SK-N-SH (cell line): ENCODE results near the gene UGCG. TPM values are rescaled to one million over a fixed set of nuclear protein-coding genes. Genes with fewer than 3 reads are reported as not detected.

ENCODE experiments used
- CTCF ChIA-PET: fragments of 300-600, 350-600 bp; formaldehyde crosslinking; extraction: SDS; loops from one replicate; lab custom pipeline; 2021; lab: Yijun Ruan, JAX
- POLR2A ChIA-PET: fragments of 350-600 bp; sonication (Branson Sonifier 250); formaldehyde crosslinking; extraction: SDS; loops from one replicate; lab custom pipeline; 2020; ENCODE audit warnings: antibody characterized with exemption, inconsistent platforms; lab: Yijun Ruan, JAX
- DNase-seq: peaks from one replicate; pipeline ENCODE4 v3.0.0; 2012
- H2AFZ ChIP-seq: fragments of 200-600 bp; sonication (generic); 2 replicates; pipeline ENCODE4 v1.8.1; 2016; ENCODE audit warnings: antibody characterized with exemption, mild to moderate bottlenecking, low read depth
- H3F3A ChIP-seq: fragments of 200-600 bp; sonication (generic); replicated peaks from 2 replicates; pipeline ENCODE3; 2016; ENCODE audit warnings: antibody characterized with exemption, mild to moderate bottlenecking; ENCODE audit not compliant: insufficient read depth
- H3K27ac ChIP-seq, 2 experiments: fragments of 200-500 bp in 1 of 2; fragments of 200-600 bp in 1 of 2; sonication (Bioruptor generic) in 1 of 2; sonication (generic), shearing (Covaris generic) in 1 of 2; 2 replicates each; pipeline versions ENCODE4 v1.5.1 to v1.6.1; 2014 to 2016; ENCODE audit warnings: low read depth in 2 of 2, inconsistent platforms in 1 of 2, low read length in 1 of 2, mild to moderate bottlenecking in 1 of 2, mixed read lengths in 1 of 2
- H3K27me3 ChIP-seq: fragments of 200-600 bp; sonication (generic), shearing (Covaris generic); 2 replicates; pipeline ENCODE4 v1.6.1; 2016; ENCODE audit warnings: mixed run types; ENCODE audit not compliant: insufficient read depth
- H3K36me3 ChIP-seq, 2 experiments: fragments of 200-500 bp in 1 of 2; fragments of 200-600 bp in 1 of 2; sonication (Bioruptor generic) in 1 of 2; sonication (generic) in 1 of 2; replicated peaks in 1 of 2; 2 replicates each; pipeline versions ENCODE3 to v1.5.1; 2014 to 2016; ENCODE audit warnings: low read length in 1 of 2, mild to moderate bottlenecking in 1 of 2; ENCODE audit not compliant: insufficient read depth in 2 of 2, control insufficient read depth in 1 of 2
- H3K4me1 ChIP-seq, 2 experiments: fragments of 200-500 bp in 1 of 2; fragments of 200-600 bp in 1 of 2; sonication (Bioruptor generic) in 1 of 2; sonication (generic), shearing (Covaris generic) in 1 of 2; 2 replicates each; pipeline versions ENCODE4 v1.5.1 to v1.6.1; 2014 to 2016; ENCODE audit warnings: low read depth in 1 of 2, low read length in 1 of 2, mixed run types in 1 of 2; ENCODE audit not compliant: insufficient read depth in 2 of 2, control insufficient read depth in 1 of 2
- H3K4me2 ChIP-seq: fragments of 200-600 bp; sonication (generic), shearing (Covaris generic); 2 replicates; pipeline ENCODE4 v1.6.1; 2017; ENCODE audit warnings: mixed run types
- H3K4me3 ChIP-seq, 2 experiments: fragments of 200-500 bp in 1 of 2; fragments of 200-600 bp in 1 of 2; sonication (Bioruptor generic) in 1 of 2; sonication (generic), shearing (Covaris generic) in 1 of 2; 2 replicates each; pipeline versions ENCODE4 v1.5.1 to v1.8.1; 2014 to 2016; ENCODE audit warnings: low read depth in 2 of 2, inconsistent platforms in 1 of 2, low read length in 1 of 2, mild to moderate bottlenecking in 1 of 2, mixed read lengths in 1 of 2, moderate library complexity in 1 of 2
- H3K79me2 ChIP-seq: fragments of 200-600 bp; sonication (generic); 2 replicates; pipeline ENCODE4 v1.8.1; 2017; ENCODE audit warnings: mild to moderate bottlenecking; ENCODE audit not compliant: insufficient read depth
- H3K9ac ChIP-seq: fragments of 200-600 bp; sonication (generic); 2 replicates; pipeline ENCODE4 v1.6.1; 2017; ENCODE audit warnings: mixed run types
- H3K9me2 ChIP-seq: fragments of 200-600 bp; sonication (generic); 2 replicates; pipeline ENCODE4 v1.6.1; 2017; ENCODE audit warnings: mixed run types
- H3K9me3 ChIP-seq: fragments of 200-600 bp; sonication (generic); 2 replicates; pipeline ENCODE4 v1.6.1; 2017; ENCODE audit warnings: mixed run types, mild to moderate bottlenecking, moderate library complexity
- H4K20me1 ChIP-seq: fragments of 200-600 bp; sonication (generic); 2 replicates; pipeline ENCODE4 v1.6.1; 2017; ENCODE audit warnings: mild to moderate bottlenecking, mixed run types; ENCODE audit not compliant: insufficient read depth
- CHD2 ChIP-seq: fragments of 150-350 bp; IDR thresholded peaks from 2 replicates; pipeline ENCODE4 v1.6.1; 2018; ENCODE audit warnings: low read length; ENCODE audit not compliant: partially characterized antibody
- ELF1 ChIP-seq: IDR thresholded peaks from 2 replicates; pipeline ENCODE4 v1.4.0; 2012
- FOSL2 ChIP-seq: IDR thresholded peaks from 2 replicates; pipeline ENCODE4 v1.4.0; 2012; ENCODE audit warnings: low read depth, mild to moderate bottlenecking, moderate library complexity, borderline replicate concordance
- GABPA ChIP-seq: IDR thresholded peaks from 2 replicates; pipeline ENCODE4 v1.4.0; 2012; ENCODE audit warnings: low read depth, mild to moderate bottlenecking
- GATA2 ChIP-seq: sonication (generic); formaldehyde crosslinking; IDR thresholded peaks from 2 replicates; pipeline ENCODE4 v1.5.0; 2020; ENCODE audit warnings: mild to moderate bottlenecking, missing genetic modification reagents
- MXI1 ChIP-seq: IDR thresholded peaks from 2 replicates; pipeline ENCODE4 v1.6.1; 2012; ENCODE audit warnings: mild to moderate bottlenecking, low read depth, low read length, improper control_type of control experiment
- NFIC ChIP-seq: IDR thresholded peaks from 2 replicates; pipeline ENCODE4 v1.4.0; 2012; ENCODE audit warnings: borderline replicate concordance
- POLR2AphosphoS5 ChIP-seq: IDR thresholded peaks from 2 replicates; pipeline ENCODE4 v1.6.1; 2012; ENCODE audit warnings: low read depth, low read length
- REST ChIP-seq: IDR thresholded peaks from 2 replicates; pipeline ENCODE4 v1.6.1; 2012; ENCODE audit warnings: mild to moderate bottlenecking, low read depth, low read length, moderate library complexity
- RXRA ChIP-seq: IDR thresholded peaks from 2 replicates; pipeline ENCODE4 v1.4.0; 2012; ENCODE audit warnings: low read depth, mild to moderate bottlenecking, borderline replicate concordance
- SMC3 ChIP-seq: IDR thresholded peaks from 2 replicates; pipeline ENCODE4 v1.6.1; 2012; ENCODE audit warnings: low read depth, low read length, improper control_type of control experiment
- TAF1 ChIP-seq: IDR thresholded peaks from 2 replicates; pipeline ENCODE4 v1.6.1; 2012; ENCODE audit warnings: low read depth, mild to moderate bottlenecking, low read length, moderate library complexity, borderline replicate concordance
- YY1 ChIP-seq: IDR thresholded peaks from 2 replicates; pipeline ENCODE4 v1.4.0; 2012; ENCODE audit warnings: low read depth, mild to moderate bottlenecking
- WGBS: methylation state at CpG from one replicate; pipeline ENCODE4 v1.1.6; 2017; ENCODE audit warnings: low lambda C conversion rate; 5-methylcytosine and 5-hydroxymethylcytosine counted together
- polyA plus RNA-seq, 3 experiments: library from polyadenylated mRNA; depleted of rRNA; stranded (reverse); fragments of >200 nt; gene quantifications; 2 replicates each; pipeline ENCODE4 v1.2.3, GENCODE V29; 2012
- TF ChIP-seq, protein P1 (sequence below): IDR thresholded peaks from 2 replicates; pipeline ENCODE4 v1.4.0; 2012; ENCODE audit warnings: low read depth
- TF ChIP-seq, protein P2 (sequence below): IDR thresholded peaks from 2 replicates; pipeline ENCODE4; 2012

UGCG gene
- polyA plus RNA-seq, 1 of the 3 experiments (the other 2 are of a cell fraction): 20.0 TPM

DNA sequence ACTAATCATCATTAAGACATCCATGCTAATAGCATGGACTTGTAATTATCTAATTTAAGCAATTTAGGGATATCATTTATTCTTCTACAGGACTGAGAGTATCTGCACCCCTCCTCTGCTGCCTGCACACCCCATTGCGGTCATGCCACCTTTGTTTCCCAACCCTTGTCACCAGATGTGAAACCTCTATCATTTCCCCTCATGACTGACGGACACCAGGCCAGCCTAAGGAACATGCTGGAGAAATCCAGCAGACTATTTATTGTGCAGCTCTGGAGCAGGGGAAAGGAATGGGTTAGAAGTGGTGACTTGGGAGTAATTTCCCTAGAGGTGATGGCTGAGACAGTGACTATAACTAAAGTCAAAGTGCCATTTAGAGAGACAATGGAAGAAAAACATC is 40.7 kb downstream of the UGCG start:
- no peak overlapping the region for H3K4me2 ChIP-seq
- H4K20me1 ChIP-seq: no peaks in the 10 kb centered on the region
- H3K9me3 ChIP-seq: no peaks in the 10 kb centered on the region
- no peaks in the 10 kb centered on the region for H3K9me2 ChIP-seq
- H3K79me2 ChIP-seq: no peaks in the 10 kb centered on the region
- TF ChIP-seq GABPA: no peak
- no peak for TF ChIP-seq YY1
- TF ChIP-seq, protein P1, sequence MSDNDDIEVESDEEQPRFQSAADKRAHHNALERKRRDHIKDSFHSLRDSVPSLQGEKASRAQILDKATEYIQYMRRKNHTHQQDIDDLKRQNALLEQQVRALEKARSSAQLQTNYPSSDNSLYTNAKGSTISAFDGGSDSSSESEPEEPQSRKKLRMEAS: no peak
- no peak for TF ChIP-seq CHD2
- TF ChIP-seq, protein P2, sequence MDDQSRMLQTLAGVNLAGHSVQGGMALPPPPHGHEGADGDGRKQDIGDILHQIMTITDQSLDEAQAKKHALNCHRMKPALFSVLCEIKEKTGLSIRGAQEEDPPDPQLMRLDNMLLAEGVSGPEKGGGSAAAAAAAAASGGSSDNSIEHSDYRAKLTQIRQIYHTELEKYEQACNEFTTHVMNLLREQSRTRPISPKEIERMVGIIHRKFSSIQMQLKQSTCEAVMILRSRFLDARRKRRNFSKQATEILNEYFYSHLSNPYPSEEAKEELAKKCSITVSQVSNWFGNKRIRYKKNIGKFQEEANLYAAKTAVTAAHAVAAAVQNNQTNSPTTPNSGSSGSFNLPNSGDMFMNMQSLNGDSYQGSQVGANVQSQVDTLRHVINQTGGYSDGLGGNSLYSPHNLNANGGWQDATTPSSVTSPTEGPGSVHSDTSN: no peak
- no peak for TF ChIP-seq RXRA
- DNase-seq: no peak
- H3K36me3 ChIP-seq: peaks cover 31 to 53% of the 10 kb centered on the region in 2 experiments
- peaks cover 17% of the 10 kb centered on the region for H3F3A ChIP-seq
- ChIA-PET CTCF (interaction anchor here (0.6 to 0.9 kb wide), 2 partner anchors 9 to 177 kb away, joined by 3 read pairs; no protein-coding TSS in a partner anchor), POLR2A (no interaction called here)
- no peaks in the 10 kb centered on the region for H3K27me3 ChIP-seq
- H3K4me1 ChIP-seq: peaks cover 0 to 4% of the 10 kb centered on the region in 2 experiments; a peak in 1 of 4 replicates
- no peak overlapping the region for H3K9ac ChIP-seq
- no peak overlapping the region for H2AFZ ChIP-seq
- H3K4me3 ChIP-seq: no peak overlapping the region
- H3K27ac ChIP-seq: no peak overlapping the region
- 100% methylated on average over 2 of the region's 2 CpGs for WGBS

- Histone ChIP-seq H3F3A (peaks cover 17% of the 10 kb centered on the region), H3K9me3 (no peaks in the 10 kb centered on the region), H3K79me2 (no peaks in the 10 kb centered on the region), H3K4me2 (no peak overlapping the region), H3K4me3 (no peak overlapping the region), H3K27me3 (no peaks in the 10 kb centered on the region), H3K27ac (no peak overlapping the region), H2AFZ (no peak overlapping the region), H4K20me1 (no peaks in the 10 kb centered on the region), H3K36me3 (peaks cover 27 to 47% of the 10 kb centered on the region in 2 experiments), H3K9me2 (no peaks in the 10 kb centered on the region), H3K9ac (no peak overlapping the region), H3K4me1 (peaks cover 0 to 4% of the 10 kb centered on the region in 2 experiments; a peak in 1 of 4 replicates)
- POLR2A ChIA-PET: no interaction called here
- DNase-seq: no peak
- CTCF ChIA-PET: no interaction called here
- 85% methylated on average over 12 of the region's 12 CpGs for WGBS
- TF ChIP-seq NFIC (no peak), TAF1 (no peak)
These were observed 41.3 kb downstream of the UGCG start for GRCh38 chr9:111937781-111938426.

GRCh38 chr9:111938427-111938800 is 41.8 kb downstream of the UGCG start:
- Histone ChIP-seq H3K4me3 (no peak overlapping the region), H3K9me2 (no peaks in the 10 kb centered on the region), H3K9ac (no peak overlapping the region), H3K27me3 (no peaks in the 10 kb centered on the region), H3K4me1 (peaks cover 0 to 4% of the 10 kb centered on the region in 2 experiments; a peak in 1 of 4 replicates), H2AFZ (no peak overlapping the region), H3K79me2 (no peaks in the 10 kb centered on the region), H4K20me1 (no peaks in the 10 kb centered on the region), H3K36me3 (peaks cover 22 to 41% of the 10 kb centered on the region in 2 experiments), H3K27ac (no peak overlapping the region), H3K9me3 (no peaks in the 10 kb centered on the region), H3F3A (peaks cover 17% of the 10 kb centered on the region), H3K4me2 (no peak overlapping the region)
- CTCF ChIA-PET: no interaction called here
- POLR2A ChIA-PET: no interaction called here
- 93% methylated on average over 4 of the region's 4 CpGs for whole genome bisulfite sequencing
- no peak for DNase-seq
- no peak for TF ChIP-seq FOSL2
- TF ChIP-seq POLR2AphosphoS5: no peak
- no peak for TF ChIP-seq ELF1
- TF ChIP-seq GATA2 (CRISPR knock-in tag): no peak
- TF ChIP-seq TAF1: no peak
- no peak for TF ChIP-seq MXI1
- TF ChIP-seq, protein P1: no peak
- no peak for TF ChIP-seq SMC3
- TF ChIP-seq, protein P2: no peak
- TF ChIP-seq REST: no peak
- TF ChIP-seq NFIC: no peak
